OCI-LY3 (cell line): ENCODE measurements around the gene ARID4A.

Experiments used
- H2AFZ ChIP-seq: fragments of 200-600, 300-600 bp; shearing (Covaris generic); 2 replicates; pipeline ENCODE4 v1.6.0; 2014; ENCODE audit warnings: antibody characterized with exemption, low read depth, low read length
- H3K27ac ChIP-seq: fragments of 200-600, 300-600 bp; sonication (generic); 2 replicates; pipeline ENCODE4 v1.5.1; 2014; ENCODE audit warnings: mild to moderate bottlenecking, low read length, moderate library complexity, mixed read lengths
- H3K27me3 ChIP-seq: fragments of 200-600, 300-600 bp; sonication (generic); 2 replicates; pipeline ENCODE4 v1.6.1; 2014; ENCODE audit warnings: low read depth, low read length, mixed read lengths
- H3K36me3 ChIP-seq: fragments of 200-600, 300-600 bp; sonication (generic); replicated peaks from 2 replicates; pipeline ENCODE3; 2014; ENCODE audit warnings: low read depth, low read length, mixed read lengths
- H3K4me1 ChIP-seq: fragments of 300-600, 200-600 bp; sonication (generic); 2 replicates; pipeline ENCODE4 v1.6.1; 2014; ENCODE audit warnings: low read length, mixed read lengths
- H3K4me2 ChIP-seq: fragments of 200-600, 300-600 bp; sonication (generic); 2 replicates; pipeline ENCODE4 v1.6.1; 2014; ENCODE audit warnings: low read length, mixed read lengths
- H3K4me3 ChIP-seq: fragments of 300-600, 200-600 bp; sonication (generic); 2 replicates; pipeline ENCODE4 v1.5.1; 2014; ENCODE audit warnings: antibody characterized with exemption, mild to moderate bottlenecking, low read length, moderate library complexity
- H3K79me2 ChIP-seq: fragments of 300-600, 200-600 bp; shearing (Covaris generic); 2 replicates; pipeline ENCODE4 v1.6.1; 2014; ENCODE audit warnings: mild to moderate bottlenecking, low read length, mixed read lengths
- H3K9ac ChIP-seq: fragments of 300-600, 200-600 bp; shearing (Covaris generic); 2 replicates; pipeline ENCODE4 v1.6.0; 2014; ENCODE audit warnings: mild to moderate bottlenecking, low read length, moderate library complexity
- H3K9me3 ChIP-seq: fragments of 200-600, 300-600 bp; shearing (Covaris generic); 2 replicates; pipeline ENCODE4 v1.6.1; 2014; ENCODE audit warnings: low read length, mixed read lengths; ENCODE audit not compliant: insufficient read depth
- H4K20me1 ChIP-seq: fragments of 200-600, 300-600 bp; sonication (generic); 2 replicates; pipeline ENCODE4 v1.6.1; 2016; ENCODE audit warnings: low read length, mixed read lengths; ENCODE audit not compliant: insufficient read depth
- CTCF ChIP-seq: fragments of 200-600, 300-600 bp; sonication (generic); IDR thresholded peaks from 2 replicates; pipeline ENCODE4 v1.5.1; 2014; ENCODE audit warnings: antibody characterized with exemption, low read length, low read depth
- EZH2phosphoT487 ChIP-seq: fragments of 200-600 bp; shearing (Covaris generic); IDR thresholded peaks from 2 replicates; pipeline ENCODE4 v1.6.1; 2018; ENCODE audit warnings: antibody characterized with exemption, mixed run types, low read depth

The ARID4A gene

DNA sequence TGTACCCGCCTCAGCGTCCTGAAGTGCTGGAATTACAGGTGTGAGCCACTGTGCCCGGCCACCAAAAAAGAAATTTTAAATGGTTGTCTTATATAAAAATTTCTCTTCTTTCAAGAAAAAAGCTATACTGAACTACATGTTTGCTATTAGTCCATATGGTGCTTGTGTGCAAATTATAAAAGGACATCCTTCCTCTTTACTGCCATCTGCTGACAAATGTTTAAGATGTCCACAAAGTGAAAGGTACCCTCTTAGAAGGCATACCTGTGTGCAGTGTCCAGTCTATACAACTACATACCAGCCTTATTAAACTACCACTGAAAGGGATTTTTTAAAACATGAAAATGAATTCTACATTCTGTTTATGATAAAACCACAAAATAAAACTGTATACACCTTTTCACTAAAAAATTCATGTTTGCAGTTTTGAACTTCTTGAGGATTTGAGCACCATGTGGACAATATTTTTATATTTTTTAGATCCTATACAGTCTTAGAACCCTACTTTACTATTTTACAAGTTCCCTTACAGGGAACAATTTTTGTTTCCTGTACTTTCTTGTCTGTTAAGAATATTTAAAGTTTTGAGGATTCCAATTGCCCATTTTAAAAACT, 64.5 kb downstream of the ARID4A start:
- no peaks in the 10 kb centered on the region for H3K79me2 ChIP-seq
- no peaks in the 10 kb centered on the region for H4K20me1 ChIP-seq
- no peak overlapping the region for H3K4me3 ChIP-seq
- no peak overlapping the region for H3K4me2 ChIP-seq
- H3K9ac ChIP-seq: no peak overlapping the region
- H2AFZ ChIP-seq: no peak overlapping the region
- peak; percentile 50 for TF ChIP-seq CTCF
- no peak for TF ChIP-seq EZH2phosphoT487
- no peaks in the 10 kb centered on the region for H3K27me3 ChIP-seq
- no peaks in the 10 kb centered on the region for H3K9me3 ChIP-seq
- peaks cover 4% of the 10 kb centered on the region for H3K4me1 ChIP-seq
- H3K27ac ChIP-seq: no peak overlapping the region
- peaks cover 23% of the 10 kb centered on the region for H3K36me3 ChIP-seq

DNA sequence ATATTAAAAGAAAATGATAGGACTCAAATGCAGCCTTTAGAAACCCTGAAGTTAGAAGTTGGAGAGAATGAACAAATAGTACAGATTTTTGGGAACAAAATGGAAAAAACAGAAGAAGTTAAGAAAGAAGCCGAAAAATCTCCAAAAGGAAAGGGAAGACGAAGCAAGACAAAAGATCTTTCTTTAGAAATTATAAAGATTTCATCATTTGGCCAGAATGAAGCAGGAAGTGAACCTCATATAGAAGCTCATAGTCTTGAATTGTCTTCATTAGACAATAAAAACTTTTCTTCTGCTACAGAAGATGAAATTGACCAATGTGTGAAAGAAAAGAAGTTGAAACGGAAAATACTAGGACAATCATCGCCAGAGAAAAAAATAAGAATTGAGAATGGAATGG, 66.0 kb downstream of the ARID4A start:
- peaks cover 11% of the 10 kb centered on the region for H3K4me1 ChIP-seq
- H3K4me2 ChIP-seq: no peak overlapping the region
- H4K20me1 ChIP-seq: no peaks in the 10 kb centered on the region
- H2AFZ ChIP-seq: no peak overlapping the region
- H3K9ac ChIP-seq: no peak overlapping the region
- H3K27me3 ChIP-seq: no peaks in the 10 kb centered on the region
- H3K79me2 ChIP-seq: no peaks in the 10 kb centered on the region
- H3K36me3 ChIP-seq: peaks cover 28% of the 10 kb centered on the region
- H3K27ac ChIP-seq: no peak overlapping the region
- no peak overlapping the region for H3K4me3 ChIP-seq
- TF ChIP-seq CTCF: no peak
- no peak for TF ChIP-seq EZH2phosphoT487
- no peaks in the 10 kb centered on the region for H3K9me3 ChIP-seq

DNA sequence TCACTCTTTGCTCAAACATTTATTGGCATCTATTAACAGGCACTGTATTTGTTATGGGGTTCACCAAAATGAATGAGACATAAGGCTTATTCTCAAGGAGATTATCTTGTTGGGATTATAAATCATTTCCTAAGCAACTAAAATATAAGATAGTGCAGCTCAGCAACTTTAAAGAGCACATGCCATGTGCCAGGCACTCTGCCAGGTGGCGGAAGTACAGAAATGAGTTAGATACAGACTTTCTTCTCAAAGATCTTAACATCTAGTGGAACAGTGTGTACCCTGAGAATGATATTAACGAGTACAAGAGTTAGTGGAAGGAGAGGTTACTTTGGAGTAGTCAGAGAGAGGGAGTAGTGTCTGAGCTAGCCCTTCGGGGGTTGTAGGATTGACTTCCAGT, 68.9 kb downstream of the ARID4A start:
- Histone ChIP-seq H3K79me2 (no peaks in the 10 kb centered on the region), H3K9ac (no peak overlapping the region), H3K27ac (no peak overlapping the region), H3K9me3 (no peaks in the 10 kb centered on the region), H3K4me1 (peaks cover 11% of the 10 kb centered on the region), H3K4me2 (no peak overlapping the region), H4K20me1 (no peaks in the 10 kb centered on the region), H3K27me3 (no peaks in the 10 kb centered on the region), H2AFZ (no peak overlapping the region), H3K4me3 (no peak overlapping the region), H3K36me3 (peaks cover 32% of the 10 kb centered on the region)
- TF ChIP-seq CTCF (no peak), EZH2phosphoT487 (no peak)

DNA sequence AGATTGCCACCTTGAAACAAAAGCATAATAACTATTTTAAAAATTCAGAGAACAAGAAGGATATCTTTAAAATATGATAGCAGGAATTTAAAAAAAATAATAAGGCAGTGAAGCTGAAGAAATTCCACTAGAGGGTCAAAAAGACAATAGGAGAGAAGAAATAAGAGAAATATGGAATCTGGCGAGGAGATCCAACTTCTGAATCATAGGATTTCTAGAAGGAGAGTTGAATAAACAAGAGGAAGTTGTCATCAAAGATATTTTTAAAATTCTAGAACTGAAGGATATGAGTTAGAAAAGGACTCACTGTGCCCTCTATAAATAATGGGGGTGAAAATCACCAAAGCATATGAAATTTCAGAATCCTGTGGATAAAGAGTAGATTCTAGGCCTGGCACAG, 70.6 kb downstream of the ARID4A start:
- TF ChIP-seq EZH2phosphoT487 (no peak), CTCF (no peak)
- peaks cover 34% of the 10 kb centered on the region for H3K36me3 ChIP-seq
- no peaks in the 10 kb centered on the region for H3K79me2 ChIP-seq

More for the DNA sequence above, 70.6 kb downstream of the ARID4A start:
- Histone ChIP-seq H3K9me3 (no peaks in the 10 kb centered on the region), H2AFZ (no peak overlapping the region), H4K20me1 (no peaks in the 10 kb centered on the region), H3K4me2 (no peak overlapping the region), H3K27me3 (no peaks in the 10 kb centered on the region), H3K9ac (no peak overlapping the region), H3K4me1 (peaks cover 11% of the 10 kb centered on the region), H3K4me3 (no peak overlapping the region), H3K27ac (no peak overlapping the region)
